ENCODE measurements around the gene ZP4. TPM values are rescaled to one million over a fixed set of nuclear protein-coding genes. Genes with fewer than 3 reads are reported as not detected.

The ZP4 gene
- total and polyA plus RNA-seq, 9 of the 15 experiments (the other 6 are each of a cell fraction or from before 2014, with no cell fraction given): not detected

DNA sequence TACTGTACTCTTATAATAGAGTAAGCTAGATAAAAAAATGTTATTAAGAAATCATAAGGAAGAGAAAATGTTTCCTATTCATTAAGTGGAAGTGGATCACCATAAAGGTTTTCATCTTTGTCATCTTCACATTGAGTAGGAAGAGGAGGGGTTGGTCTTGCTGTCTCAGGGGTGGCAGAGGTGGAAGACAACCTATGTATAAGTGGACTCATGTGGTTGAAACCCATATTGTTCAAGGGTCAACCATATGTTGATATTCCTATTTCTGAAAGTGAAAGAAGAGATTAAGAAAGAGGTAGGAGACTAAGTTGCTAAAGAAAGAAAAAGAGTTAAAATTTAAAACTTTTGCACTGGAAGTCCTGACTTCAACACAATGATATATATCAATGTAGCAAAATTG, 4.9 kb upstream of the ZP4 start (continued):
- TF ChIP-seq, protein P1, sequence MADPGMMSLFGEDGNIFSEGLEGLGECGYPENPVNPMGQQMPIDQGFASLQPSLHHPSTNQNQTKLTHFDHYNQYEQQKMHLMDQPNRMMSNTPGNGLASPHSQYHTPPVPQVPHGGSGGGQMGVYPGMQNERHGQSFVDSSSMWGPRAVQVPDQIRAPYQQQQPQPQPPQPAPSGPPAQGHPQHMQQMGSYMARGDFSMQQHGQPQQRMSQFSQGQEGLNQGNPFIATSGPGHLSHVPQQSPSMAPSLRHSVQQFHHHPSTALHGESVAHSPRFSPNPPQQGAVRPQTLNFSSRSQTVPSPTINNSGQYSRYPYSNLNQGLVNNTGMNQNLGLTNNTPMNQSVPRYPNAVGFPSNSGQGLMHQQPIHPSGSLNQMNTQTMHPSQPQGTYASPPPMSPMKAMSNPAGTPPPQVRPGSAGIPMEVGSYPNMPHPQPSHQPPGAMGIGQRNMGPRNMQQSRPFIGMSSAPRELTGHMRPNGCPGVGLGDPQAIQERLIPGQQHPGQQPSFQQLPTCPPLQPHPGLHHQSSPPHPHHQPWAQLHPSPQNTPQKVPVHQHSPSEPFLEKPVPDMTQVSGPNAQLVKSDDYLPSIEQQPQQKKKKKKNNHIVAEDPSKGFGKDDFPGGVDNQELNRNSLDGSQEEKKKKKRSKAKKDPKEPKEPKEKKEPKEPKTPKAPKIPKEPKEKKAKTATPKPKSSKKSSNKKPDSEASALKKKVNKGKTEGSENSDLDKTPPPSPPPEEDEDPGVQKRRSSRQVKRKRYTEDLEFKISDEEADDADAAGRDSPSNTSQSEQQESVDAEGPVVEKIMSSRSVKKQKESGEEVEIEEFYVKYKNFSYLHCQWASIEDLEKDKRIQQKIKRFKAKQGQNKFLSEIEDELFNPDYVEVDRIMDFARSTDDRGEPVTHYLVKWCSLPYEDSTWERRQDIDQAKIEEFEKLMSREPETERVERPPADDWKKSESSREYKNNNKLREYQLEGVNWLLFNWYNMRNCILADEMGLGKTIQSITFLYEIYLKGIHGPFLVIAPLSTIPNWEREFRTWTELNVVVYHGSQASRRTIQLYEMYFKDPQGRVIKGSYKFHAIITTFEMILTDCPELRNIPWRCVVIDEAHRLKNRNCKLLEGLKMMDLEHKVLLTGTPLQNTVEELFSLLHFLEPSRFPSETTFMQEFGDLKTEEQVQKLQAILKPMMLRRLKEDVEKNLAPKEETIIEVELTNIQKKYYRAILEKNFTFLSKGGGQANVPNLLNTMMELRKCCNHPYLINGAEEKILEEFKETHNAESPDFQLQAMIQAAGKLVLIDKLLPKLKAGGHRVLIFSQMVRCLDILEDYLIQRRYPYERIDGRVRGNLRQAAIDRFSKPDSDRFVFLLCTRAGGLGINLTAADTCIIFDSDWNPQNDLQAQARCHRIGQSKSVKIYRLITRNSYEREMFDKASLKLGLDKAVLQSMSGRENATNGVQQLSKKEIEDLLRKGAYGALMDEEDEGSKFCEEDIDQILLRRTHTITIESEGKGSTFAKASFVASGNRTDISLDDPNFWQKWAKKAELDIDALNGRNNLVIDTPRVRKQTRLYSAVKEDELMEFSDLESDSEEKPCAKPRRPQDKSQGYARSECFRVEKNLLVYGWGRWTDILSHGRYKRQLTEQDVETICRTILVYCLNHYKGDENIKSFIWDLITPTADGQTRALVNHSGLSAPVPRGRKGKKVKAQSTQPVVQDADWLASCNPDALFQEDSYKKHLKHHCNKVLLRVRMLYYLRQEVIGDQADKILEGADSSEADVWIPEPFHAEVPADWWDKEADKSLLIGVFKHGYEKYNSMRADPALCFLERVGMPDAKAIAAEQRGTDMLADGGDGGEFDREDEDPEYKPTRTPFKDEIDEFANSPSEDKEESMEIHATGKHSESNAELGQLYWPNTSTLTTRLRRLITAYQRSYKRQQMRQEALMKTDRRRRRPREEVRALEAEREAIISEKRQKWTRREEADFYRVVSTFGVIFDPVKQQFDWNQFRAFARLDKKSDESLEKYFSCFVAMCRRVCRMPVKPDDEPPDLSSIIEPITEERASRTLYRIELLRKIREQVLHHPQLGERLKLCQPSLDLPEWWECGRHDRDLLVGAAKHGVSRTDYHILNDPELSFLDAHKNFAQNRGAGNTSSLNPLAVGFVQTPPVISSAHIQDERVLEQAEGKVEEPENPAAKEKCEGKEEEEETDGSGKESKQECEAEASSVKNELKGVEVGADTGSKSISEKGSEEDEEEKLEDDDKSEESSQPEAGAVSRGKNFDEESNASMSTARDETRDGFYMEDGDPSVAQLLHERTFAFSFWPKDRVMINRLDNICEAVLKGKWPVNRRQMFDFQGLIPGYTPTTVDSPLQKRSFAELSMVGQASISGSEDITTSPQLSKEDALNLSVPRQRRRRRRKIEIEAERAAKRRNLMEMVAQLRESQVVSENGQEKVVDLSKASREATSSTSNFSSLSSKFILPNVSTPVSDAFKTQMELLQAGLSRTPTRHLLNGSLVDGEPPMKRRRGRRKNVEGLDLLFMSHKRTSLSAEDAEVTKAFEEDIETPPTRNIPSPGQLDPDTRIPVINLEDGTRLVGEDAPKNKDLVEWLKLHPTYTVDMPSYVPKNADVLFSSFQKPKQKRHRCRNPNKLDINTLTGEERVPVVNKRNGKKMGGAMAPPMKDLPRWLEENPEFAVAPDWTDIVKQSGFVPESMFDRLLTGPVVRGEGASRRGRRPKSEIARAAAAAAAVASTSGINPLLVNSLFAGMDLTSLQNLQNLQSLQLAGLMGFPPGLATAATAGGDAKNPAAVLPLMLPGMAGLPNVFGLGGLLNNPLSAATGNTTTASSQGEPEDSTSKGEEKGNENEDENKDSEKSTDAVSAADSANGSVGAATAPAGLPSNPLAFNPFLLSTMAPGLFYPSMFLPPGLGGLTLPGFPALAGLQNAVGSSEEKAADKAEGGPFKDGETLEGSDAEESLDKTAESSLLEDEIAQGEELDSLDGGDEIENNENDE (IDR thresholded peaks at IDR 0.05; ENCODE audit: low read depth, low read length): no peak
- TF ChIP-seq POLR3A (IDR thresholded peaks at IDR 0.05; ENCODE audit: borderline replicate concordance, extremely low read depth, insufficient read depth, insufficient read length) (no peak), ZNF830 (CRISPR knock-in tag; IDR thresholded peaks at IDR 0.05) (no peak)

Measured in K562 (cell line).